HepG2 (cell line): ENCODE data around the gene COMMD3. TPM values are rescaled to one million over a fixed set of nuclear protein-coding genes. Genes with fewer than 3 reads are reported as not detected.

Source experiments
- ATF1 ChIP-seq: IDR thresholded peaks from 2 replicates; pipeline ENCODE4 v1.6.1; 2016; ENCODE audit warnings: mild to moderate bottlenecking, control low read depth
- CBX2 ChIP-seq, 2 experiments: fragments of 200-600 bp in 1 of 2; sonication (generic); formaldehyde crosslinking in 1 of 2; IDR thresholded peaks; 2 replicates each; pipeline versions ENCODE4 v1.7.0 to v1.8.1; 2018 to 2022; ENCODE audit warnings: low read depth in 2 of 2, low read length in 1 of 2, mild to moderate bottlenecking in 1 of 2, missing genetic modification reagents in 1 of 2
- CREB1 ChIP-seq, 2 experiments: fragments of 450-650 bp in 1 of 2; IDR thresholded peaks; 2 replicates each; pipeline ENCODE4 v1.6.1; 2016 to 2017; ENCODE audit warnings: control low read depth in 1 of 2, mild to moderate bottlenecking in 1 of 2, missing compliant biosample characterization in 1 of 2, missing genetic modification characterization in 1 of 2
- CREB3 ChIP-seq: sonication (generic); formaldehyde crosslinking; IDR thresholded peaks from 2 replicates; pipeline ENCODE4 v1.5.0; 2020; ENCODE audit warnings: missing genetic modification reagents
- HNRNPL ChIP-seq: fragments of 200-400 bp; formaldehyde crosslinking; IDR thresholded peaks from 2 replicates; pipeline ENCODE4 v1.6.1; 2017; ENCODE audit warnings: mild to moderate bottlenecking, low read depth, low read length
- JARID2 ChIP-seq: sonication (generic); formaldehyde crosslinking; IDR thresholded peaks from 2 replicates; pipeline ENCODE4 v1.8.1; 2023; ENCODE audit warnings: missing genetic modification reagents, inconsistent platforms; ENCODE audit not compliant: insufficient replicate concordance
- LCORL ChIP-seq, 2 experiments: fragments of 450-650 bp in 1 of 2; sonication (generic) in 1 of 2; formaldehyde crosslinking in 1 of 2; IDR thresholded peaks; 2 replicates each; pipeline versions ENCODE4 v1.5.0 to v1.6.1; 2017 to 2020; ENCODE audit warnings: antibody characterized with exemption in 1 of 2, missing genetic modification reagents in 1 of 2
- MYC ChIP-seq: sonication (generic); formaldehyde crosslinking; IDR thresholded peaks from 2 replicates; pipeline ENCODE4 v1.9.0; 2021; ENCODE audit warnings: missing genetic modification reagents, borderline replicate concordance
- MYPOP ChIP-seq: sonication (generic); formaldehyde crosslinking; IDR thresholded peaks from 2 replicates; pipeline ENCODE4 v1.8.1; 2023; ENCODE audit warnings: mild to moderate bottlenecking, moderate library complexity, missing genetic modification reagents
- NFE2L2 ChIP-seq: fragments of 150-350 bp; IDR thresholded peaks from 2 replicates; pipeline ENCODE4 v1.6.1; 2014; ENCODE audit warnings: low read length
- SMAD1 ChIP-seq: sonication (generic); formaldehyde crosslinking; IDR thresholded peaks from 2 replicates; pipeline ENCODE4 v1.4.0; 2020; ENCODE audit warnings: missing genetic modification reagents, low read depth, mild to moderate bottlenecking, borderline replicate concordance
- ZBTB40 ChIP-seq, 2 experiments: fragments of 450-650 bp in 1 of 2; sonication (generic) in 1 of 2; formaldehyde crosslinking in 1 of 2; IDR thresholded peaks; 2 replicates each; pipeline versions ENCODE4 v1.6.1 to v1.8.0; 2016 to 2022; ENCODE audit warnings: antibody characterized with exemption in 1 of 2, mild to moderate bottlenecking in 1 of 2, missing genetic modification reagents in 1 of 2
- ZNF329 ChIP-seq: sonication (generic); formaldehyde crosslinking; IDR thresholded peaks from 2 replicates; pipeline ENCODE4 v1.9.0; 2021; ENCODE audit warnings: low read depth, mild to moderate bottlenecking, missing genetic modification reagents
- ZNF331 ChIP-seq: sonication (generic); formaldehyde crosslinking; IDR thresholded peaks from 2 replicates; pipeline ENCODE4 v1.4.0; 2020; ENCODE audit warnings: missing genetic modification reagents
- ZNF720 ChIP-seq: sonication (generic); formaldehyde crosslinking; IDR thresholded peaks from 2 replicates; pipeline ENCODE4 v1.4.0; 2020; ENCODE audit warnings: missing genetic modification reagents
- ZSCAN22 ChIP-seq: sonication (generic); formaldehyde crosslinking; IDR thresholded peaks from 2 replicates; pipeline ENCODE4 v1.4.0; 2020; ENCODE audit warnings: mild to moderate bottlenecking, missing genetic modification reagents
- ZSCAN30 ChIP-seq: sonication (generic); formaldehyde crosslinking; IDR thresholded peaks from 2 replicates; pipeline ENCODE4 v1.5.0; 2020; ENCODE audit warnings: mild to moderate bottlenecking, missing genetic modification reagents
- polyA plus RNA-seq, 8 experiments: library from polyadenylated mRNA; depleted of rRNA in 3 of 8; stranded (reverse) in 7 of 8; unstranded in 1 of 8; fragments of >200 nt; fragmentation: Illumina TruSeq in 4 of 8; extraction: Trizol in 4 of 8; gene quantifications; 2 replicates each; pipeline versions ENCODE4 v1.2.1 to v1.2.3, GENCODE V29; 2011 to 2016; ENCODE audit warnings: low read depth in 4 of 8, missing spikeins in 1 of 8, mixed read lengths in 1 of 8; ENCODE audit not compliant: insufficient read depth in 1 of 8
- total RNA-seq, 5 experiments: library from RNA; depleted of rRNA; stranded (reverse); fragments of >200 nt; fragmentation: Illumina TruSeq; extraction: Trizol; gene quantifications; 2 replicates each; pipeline ENCODE4 v1.2.3, GENCODE V29; 2016; ENCODE audit warnings: low read depth in 1 of 5

COMMD3 gene
- total and polyA plus RNA-seq, 2 of the 13 experiments (the other 11 are each of a cell fraction or from before 2014, with no cell fraction given) = 38.7 to 54.4 TPM

GRCh38 chr10:22339761-22340328 is 23.7 kb downstream of the COMMD3 start (continued):
- no peak for TF ChIP-seq MYPOP
- TF ChIP-seq MYC (CRISPR knock-in tag) = no peak
- TF ChIP-seq ZNF329 = no peak
- TF ChIP-seq LCORL (IDR thresholded peaks at IDR 0.05) = no peak
- TF ChIP-seq LCORL (CRISPR knock-in tag; IDR thresholded peaks at IDR 0.05) = no peak
- no peak for TF ChIP-seq SMAD1 (CRISPR knock-in tag)
- no peak for TF ChIP-seq ZNF720
- no peak for TF ChIP-seq ZBTB40 (IDR thresholded peaks at IDR 0.05)
- no peak for TF ChIP-seq ZBTB40 (CRISPR knock-in tag; IDR thresholded peaks at IDR 0.05)
- no peak for TF ChIP-seq ZSCAN22 (CRISPR knock-in tag)
- no peak; the same call in 1 of the 2 replicates for TF ChIP-seq CREB1 (IDR thresholded peaks at IDR 0.05)
- TF ChIP-seq CREB1 (CRISPR knock-in tag; IDR thresholded peaks at IDR 0.05) = peak; percentile 92
- peak; percentile 79; the same call in 1 of the 2 replicates for TF ChIP-seq ATF1 (CRISPR knock-in tag)
- TF ChIP-seq NFE2L2 = no peak
- no peak for TF ChIP-seq HNRNPL
- no peak for TF ChIP-seq CREB3 (CRISPR knock-in tag)
- no peak for TF ChIP-seq ZNF331 (CRISPR knock-in tag)
- TF ChIP-seq CBX2 (IDR thresholded peaks at IDR 0.05; ENCODE audit: low read depth, low read length) = peak; percentile 91
- no peak for TF ChIP-seq CBX2 (CRISPR knock-in tag; IDR thresholded peaks at IDR 0.05; ENCODE audit: low read depth)
- no peak for TF ChIP-seq JARID2 (CRISPR knock-in tag)
- no peak for TF ChIP-seq ZSCAN30 (CRISPR knock-in tag)
